K562 (cell line): ENCODE measurements around the gene CITED1. TPM values are rescaled to one million over a fixed set of nuclear protein-coding genes. Genes with fewer than 3 reads are reported as not detected.
A peak's percentile ranks its signal among the peaks of the same experiment; 100 is the strongest.

ENCODE experiments used
- NEUROD1 ChIP-seq: fragments of 150-350 bp; IDR thresholded peaks from 2 replicates; pipeline ENCODE4 v1.6.1; 2014; ENCODE audit warnings: borderline replicate concordance, low read length, low read depth; ENCODE audit not compliant: partially characterized antibody
- TOE1 ChIP-seq, 2 experiments: fragments of 450-650 bp in 1 of 2; sonication (generic) in 1 of 2; formaldehyde crosslinking in 1 of 2; IDR thresholded peaks; 2 replicates each; pipeline versions ENCODE4 v1.7.1 to v1.8.0; 2016 to 2022; ENCODE audit warnings: borderline replicate concordance in 2 of 2, mild to moderate bottlenecking in 2 of 2, antibody characterized with exemption in 1 of 2, inconsistent platforms in 1 of 2, low read depth in 1 of 2, missing genetic modification reagents in 1 of 2, moderate library complexity in 1 of 2
- ZNF785 ChIP-seq: fragments of 250-450 bp; sonication (Bioruptor Pico); IDR thresholded peaks from 2 replicates; pipeline ENCODE4 v1.4.0; 2020; ENCODE audit warnings: mild to moderate bottlenecking
- polyA plus RNA-seq, 8 experiments: library from polyadenylated mRNA; depleted of rRNA in 4 of 8; stranded (reverse) in 5 of 8; unstranded in 3 of 8; fragments of >200 nt; fragmentation: Nextera tagmentation in 2 of 8; fragmentation: Illumina TruSeq in 1 of 8; extraction: Ambion mirVana in 2 of 8; extraction: Trizol in 1 of 8; gene quantifications; 2 replicates each; pipeline versions ENCODE4 v1.2.1 to v1.2.3, GENCODE V29; 2011 to 2014; ENCODE audit warnings: inconsistent platforms in 1 of 8, missing spikeins in 1 of 8
- total RNA-seq, 7 experiments: library from RNA; depleted of rRNA in 6 of 7; stranded (reverse); fragments of >200 nt in 6 of 7; fragmentation: Illumina TruSeq in 2 of 7; extraction: Trizol in 2 of 7; gene quantifications; 2 replicates each; pipeline versions ENCODE4 v1.2.1 to v1.2.3, GENCODE V29; 2011 to 2021; ENCODE audit warnings: low replicate concordance in 1 of 7
- TF ChIP-seq, protein P1 (sequence below): fragments of 450-650 bp; IDR thresholded peaks from 2 replicates; pipeline ENCODE4 v1.6.1; 2016; ENCODE audit warnings: mild to moderate bottlenecking, moderate library complexity
- TF ChIP-seq, protein P2 (sequence below): fragments of 450-650 bp; IDR thresholded peaks from 2 replicates; pipeline ENCODE4 v1.6.1; 2016; ENCODE audit warnings: antibody characterized with exemption

The CITED1 gene
- total and polyA plus RNA-seq, 9 of the 15 experiments (the other 6 are each of a cell fraction or from before 2014, with no cell fraction given): 0.56 to 5.8 (median 4.2) TPM

DNA sequence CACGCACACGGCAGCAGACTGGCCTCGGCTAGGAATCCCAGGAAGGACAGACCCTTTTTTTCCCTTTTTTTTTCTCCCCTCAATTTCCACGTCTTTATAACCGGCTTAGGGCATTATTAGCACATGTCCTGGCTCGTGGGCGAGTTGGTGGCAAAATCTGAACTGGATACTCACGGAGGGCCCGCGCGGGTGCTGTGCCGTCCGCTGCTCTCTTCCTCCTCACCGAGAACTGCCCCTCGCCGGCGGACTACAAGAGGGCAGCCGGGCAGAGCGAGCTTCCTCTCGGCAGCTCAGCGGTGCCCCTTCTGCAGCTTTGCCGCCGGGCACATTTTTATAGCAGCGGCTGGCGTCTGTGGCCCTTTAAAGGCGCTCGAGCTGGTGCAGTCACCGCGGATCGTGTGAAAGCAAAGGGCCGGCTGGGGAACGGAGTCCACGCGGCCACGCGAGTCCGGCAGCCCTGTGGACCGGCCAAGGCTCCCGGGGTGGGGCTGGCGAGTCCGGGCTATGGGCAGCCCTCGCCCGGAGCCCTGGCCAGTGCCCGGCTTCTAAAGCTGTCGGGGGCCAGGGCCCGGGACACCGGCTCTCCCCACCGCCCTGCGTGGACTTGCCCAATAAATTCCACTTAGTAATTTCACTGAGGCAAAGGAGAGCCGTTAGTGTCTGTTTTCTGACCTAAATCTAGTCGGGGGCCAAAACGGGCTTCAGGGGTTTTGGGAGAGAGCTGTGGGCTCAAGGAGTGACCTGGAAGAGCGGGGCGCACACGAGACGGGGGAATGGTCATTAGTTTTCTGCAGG, 1.3 kb upstream of the CITED1 start (continued):
- TF ChIP-seq, protein P1, sequence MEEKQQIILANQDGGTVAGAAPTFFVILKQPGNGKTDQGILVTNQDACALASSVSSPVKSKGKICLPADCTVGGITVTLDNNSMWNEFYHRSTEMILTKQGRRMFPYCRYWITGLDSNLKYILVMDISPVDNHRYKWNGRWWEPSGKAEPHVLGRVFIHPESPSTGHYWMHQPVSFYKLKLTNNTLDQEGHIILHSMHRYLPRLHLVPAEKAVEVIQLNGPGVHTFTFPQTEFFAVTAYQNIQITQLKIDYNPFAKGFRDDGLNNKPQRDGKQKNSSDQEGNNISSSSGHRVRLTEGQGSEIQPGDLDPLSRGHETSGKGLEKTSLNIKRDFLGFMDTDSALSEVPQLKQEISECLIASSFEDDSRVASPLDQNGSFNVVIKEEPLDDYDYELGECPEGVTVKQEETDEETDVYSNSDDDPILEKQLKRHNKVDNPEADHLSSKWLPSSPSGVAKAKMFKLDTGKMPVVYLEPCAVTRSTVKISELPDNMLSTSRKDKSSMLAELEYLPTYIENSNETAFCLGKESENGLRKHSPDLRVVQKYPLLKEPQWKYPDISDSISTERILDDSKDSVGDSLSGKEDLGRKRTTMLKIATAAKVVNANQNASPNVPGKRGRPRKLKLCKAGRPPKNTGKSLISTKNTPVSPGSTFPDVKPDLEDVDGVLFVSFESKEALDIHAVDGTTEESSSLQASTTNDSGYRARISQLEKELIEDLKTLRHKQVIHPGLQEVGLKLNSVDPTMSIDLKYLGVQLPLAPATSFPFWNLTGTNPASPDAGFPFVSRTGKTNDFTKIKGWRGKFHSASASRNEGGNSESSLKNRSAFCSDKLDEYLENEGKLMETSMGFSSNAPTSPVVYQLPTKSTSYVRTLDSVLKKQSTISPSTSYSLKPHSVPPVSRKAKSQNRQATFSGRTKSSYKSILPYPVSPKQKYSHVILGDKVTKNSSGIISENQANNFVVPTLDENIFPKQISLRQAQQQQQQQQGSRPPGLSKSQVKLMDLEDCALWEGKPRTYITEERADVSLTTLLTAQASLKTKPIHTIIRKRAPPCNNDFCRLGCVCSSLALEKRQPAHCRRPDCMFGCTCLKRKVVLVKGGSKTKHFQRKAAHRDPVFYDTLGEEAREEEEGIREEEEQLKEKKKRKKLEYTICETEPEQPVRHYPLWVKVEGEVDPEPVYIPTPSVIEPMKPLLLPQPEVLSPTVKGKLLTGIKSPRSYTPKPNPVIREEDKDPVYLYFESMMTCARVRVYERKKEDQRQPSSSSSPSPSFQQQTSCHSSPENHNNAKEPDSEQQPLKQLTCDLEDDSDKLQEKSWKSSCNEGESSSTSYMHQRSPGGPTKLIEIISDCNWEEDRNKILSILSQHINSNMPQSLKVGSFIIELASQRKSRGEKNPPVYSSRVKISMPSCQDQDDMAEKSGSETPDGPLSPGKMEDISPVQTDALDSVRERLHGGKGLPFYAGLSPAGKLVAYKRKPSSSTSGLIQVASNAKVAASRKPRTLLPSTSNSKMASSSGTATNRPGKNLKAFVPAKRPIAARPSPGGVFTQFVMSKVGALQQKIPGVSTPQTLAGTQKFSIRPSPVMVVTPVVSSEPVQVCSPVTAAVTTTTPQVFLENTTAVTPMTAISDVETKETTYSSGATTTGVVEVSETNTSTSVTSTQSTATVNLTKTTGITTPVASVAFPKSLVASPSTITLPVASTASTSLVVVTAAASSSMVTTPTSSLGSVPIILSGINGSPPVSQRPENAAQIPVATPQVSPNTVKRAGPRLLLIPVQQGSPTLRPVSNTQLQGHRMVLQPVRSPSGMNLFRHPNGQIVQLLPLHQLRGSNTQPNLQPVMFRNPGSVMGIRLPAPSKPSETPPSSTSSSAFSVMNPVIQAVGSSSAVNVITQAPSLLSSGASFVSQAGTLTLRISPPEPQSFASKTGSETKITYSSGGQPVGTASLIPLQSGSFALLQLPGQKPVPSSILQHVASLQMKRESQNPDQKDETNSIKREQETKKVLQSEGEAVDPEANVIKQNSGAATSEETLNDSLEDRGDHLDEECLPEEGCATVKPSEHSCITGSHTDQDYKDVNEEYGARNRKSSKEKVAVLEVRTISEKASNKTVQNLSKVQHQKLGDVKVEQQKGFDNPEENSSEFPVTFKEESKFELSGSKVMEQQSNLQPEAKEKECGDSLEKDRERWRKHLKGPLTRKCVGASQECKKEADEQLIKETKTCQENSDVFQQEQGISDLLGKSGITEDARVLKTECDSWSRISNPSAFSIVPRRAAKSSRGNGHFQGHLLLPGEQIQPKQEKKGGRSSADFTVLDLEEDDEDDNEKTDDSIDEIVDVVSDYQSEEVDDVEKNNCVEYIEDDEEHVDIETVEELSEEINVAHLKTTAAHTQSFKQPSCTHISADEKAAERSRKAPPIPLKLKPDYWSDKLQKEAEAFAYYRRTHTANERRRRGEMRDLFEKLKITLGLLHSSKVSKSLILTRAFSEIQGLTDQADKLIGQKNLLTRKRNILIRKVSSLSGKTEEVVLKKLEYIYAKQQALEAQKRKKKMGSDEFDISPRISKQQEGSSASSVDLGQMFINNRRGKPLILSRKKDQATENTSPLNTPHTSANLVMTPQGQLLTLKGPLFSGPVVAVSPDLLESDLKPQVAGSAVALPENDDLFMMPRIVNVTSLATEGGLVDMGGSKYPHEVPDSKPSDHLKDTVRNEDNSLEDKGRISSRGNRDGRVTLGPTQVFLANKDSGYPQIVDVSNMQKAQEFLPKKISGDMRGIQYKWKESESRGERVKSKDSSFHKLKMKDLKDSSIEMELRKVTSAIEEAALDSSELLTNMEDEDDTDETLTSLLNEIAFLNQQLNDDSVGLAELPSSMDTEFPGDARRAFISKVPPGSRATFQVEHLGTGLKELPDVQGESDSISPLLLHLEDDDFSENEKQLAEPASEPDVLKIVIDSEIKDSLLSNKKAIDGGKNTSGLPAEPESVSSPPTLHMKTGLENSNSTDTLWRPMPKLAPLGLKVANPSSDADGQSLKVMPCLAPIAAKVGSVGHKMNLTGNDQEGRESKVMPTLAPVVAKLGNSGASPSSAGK: 0 out of 2 replicates have a peak, but pooled peaks have one; percentile 21
- TF ChIP-seq NEUROD1: peak; percentile 94
- TF ChIP-seq, protein P2, sequence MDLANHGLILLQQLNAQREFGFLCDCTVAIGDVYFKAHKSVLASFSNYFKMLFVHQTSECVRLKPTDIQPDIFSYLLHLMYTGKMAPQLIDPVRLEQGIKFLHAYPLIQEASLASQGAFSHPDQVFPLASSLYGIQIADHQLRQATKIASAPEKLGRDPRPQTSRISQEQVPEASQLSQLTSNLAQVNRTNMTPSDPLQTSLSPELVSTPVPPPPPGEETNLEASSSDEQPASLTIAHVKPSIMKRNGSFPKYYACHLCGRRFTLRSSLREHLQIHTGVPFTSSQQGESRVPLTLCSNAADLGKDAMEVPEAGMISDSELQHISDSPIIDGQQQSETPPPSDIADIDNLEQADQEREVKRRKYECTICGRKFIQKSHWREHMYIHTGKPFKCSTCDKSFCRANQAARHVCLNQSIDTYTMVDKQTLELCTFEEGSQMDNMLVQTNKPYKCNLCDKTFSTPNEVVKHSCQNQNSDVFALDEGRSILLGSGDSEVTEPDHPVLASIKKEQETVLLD: no peak
- TF ChIP-seq ZNF785: no peak
- peak; percentile 88 for TF ChIP-seq TOE1 (IDR thresholded peaks at IDR 0.05; ENCODE audit: borderline replicate concordance)
- TF ChIP-seq TOE1 (CRISPR knock-in tag; IDR thresholded peaks at IDR 0.05; ENCODE audit: borderline replicate concordance, low read depth): no peak
